ENCODE measurements around the gene GPX4.

Gene GPX4

DNA sequence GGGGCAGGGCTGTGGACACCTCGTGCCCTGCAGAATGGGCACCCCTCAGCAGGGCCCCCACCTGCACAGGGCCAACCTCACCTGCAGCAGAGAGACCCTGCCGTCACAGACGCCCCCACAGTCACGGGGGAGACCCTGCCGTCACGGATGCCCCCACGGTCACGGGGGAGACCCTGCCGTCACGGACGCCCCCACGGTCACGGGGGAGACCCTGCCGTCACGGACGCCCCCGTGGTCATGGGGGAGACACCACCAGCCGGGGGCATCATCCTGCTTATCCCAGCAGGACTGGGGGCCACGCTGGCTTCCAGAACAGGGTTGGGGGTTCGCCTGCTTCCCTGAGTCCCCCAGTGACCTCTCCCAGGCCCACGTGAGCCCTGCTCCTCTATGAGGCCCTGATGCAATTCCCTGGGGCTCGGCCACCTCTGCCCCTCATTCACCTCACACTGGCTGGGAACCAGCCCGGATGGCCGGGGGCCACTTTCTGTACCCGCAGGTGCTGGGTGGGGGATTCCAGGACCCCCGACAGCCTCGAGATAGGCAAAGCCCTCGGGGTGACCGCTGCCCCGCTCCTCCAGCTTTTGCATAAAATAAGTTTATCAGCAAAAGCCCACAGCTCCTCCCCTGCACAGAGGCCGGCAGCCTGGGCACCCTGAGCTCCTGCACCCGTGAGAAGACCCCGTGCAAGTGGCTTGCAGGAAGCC lies 46.7 kb downstream of the GPX4 start:
- no peak for DNase-seq (ENCODE audit: low spot score)

DNA sequence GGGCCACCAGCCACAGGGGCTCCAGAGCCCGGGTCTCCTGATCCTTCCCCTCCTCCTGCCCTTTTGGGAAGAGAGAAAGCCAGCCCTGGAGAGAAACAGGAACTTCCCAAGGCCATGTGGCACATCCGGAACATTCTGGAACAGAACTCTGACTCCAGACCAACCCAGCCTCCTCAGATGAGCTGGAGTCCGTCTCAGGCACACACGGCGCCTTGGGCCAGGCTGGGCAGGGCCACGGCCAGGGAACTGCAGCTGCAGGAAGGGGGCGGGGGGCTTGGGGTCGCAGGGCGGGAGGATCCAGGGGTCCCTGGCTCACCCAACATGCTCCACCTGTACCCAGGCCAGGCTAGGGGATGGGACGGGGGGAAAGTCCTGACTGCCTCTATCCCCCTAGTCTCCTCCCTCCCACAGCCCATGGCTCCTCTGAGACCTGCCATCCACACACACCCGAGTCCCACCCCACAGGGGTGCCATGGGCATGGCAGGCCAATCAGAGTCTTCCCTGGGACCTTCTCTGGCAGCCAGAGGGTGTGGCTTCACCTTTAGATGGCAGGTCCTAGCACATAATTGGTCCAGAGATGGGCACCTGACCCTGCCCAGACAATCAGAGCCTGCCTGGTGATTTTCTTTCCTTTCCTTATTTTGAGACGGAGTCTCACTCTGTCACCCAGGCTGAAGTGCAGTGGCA lies 47.4 kb downstream of the GPX4 start:
- DNase-seq (ENCODE audit: low spot score): no peak

DNA sequence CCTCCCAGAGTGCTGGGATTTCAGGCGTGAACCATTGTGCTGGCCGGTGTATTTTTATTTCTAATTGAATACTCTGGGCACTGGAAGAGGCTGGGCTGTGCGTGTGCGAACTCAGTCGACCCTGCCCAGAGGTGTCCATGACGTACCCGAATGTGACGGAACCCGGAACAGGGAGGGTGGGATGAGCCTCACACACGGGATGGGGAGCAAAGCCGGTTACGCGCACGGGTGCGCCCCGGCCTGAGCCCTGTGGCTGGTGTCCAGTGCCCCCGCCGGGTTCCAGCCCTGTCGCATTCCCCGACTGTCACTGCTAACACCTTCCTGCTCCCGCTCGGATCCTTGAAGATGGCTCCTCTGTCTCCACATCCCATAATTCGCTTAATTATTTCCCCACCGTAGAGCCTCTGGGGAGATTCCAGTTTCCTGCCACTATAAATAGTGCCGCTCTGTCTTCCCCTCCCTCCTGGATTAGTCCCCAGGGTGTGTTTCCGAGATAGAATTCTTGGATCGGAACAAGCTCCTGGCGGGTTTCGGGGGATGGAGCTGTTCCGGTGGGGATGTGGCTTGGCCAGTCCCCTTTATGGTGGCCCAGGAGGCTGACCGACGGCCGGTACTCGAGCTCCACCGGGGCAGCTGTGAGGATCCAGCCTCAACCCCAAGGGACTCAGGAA lies 48.3 kb downstream of the GPX4 start:
- no peak for DNase-seq (ENCODE audit: low spot score)

DNA sequence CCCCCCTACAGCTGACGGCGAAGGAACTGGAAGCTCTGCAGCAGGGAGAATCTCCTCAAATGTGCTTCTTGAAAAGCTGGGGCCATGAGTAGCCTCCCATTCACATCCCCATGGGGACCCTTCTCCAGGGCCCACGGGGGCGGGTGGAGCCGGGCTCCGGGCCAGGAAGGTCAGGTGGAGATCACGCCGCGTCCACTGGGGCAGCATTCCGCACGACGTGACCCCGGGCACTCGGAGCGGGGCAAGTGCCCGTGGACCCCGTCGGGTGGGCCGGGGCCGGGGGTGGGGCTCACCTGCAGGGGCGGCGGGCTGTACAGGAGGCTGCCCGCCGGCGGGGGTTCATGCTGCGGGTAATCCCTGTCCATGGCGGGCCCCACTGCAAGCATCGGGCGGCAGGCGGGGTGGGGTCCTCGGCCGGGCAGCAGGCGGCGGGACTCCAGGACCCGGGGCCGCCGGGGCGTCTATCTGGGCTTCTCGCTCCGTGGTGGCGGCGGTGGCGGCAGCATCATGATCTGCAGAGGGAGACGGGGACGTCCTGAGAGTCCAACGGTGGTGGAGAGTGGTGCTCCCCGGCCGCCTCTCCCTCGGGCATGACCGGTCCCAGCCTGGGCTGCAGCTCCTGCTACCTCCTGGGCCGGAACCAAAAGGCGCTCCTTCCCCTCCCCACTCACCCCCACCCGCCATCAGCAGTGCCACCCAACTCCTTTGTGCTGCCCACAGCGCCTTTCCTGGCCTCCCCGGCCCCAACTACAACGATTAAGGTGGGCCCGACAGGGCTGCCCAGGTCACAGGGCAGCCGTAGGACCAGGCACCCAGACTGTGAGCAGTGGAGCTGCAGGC lies 50.3 kb downstream of the GPX4 start:
- DNase-seq (ENCODE audit: low spot score): no peak

DNA sequence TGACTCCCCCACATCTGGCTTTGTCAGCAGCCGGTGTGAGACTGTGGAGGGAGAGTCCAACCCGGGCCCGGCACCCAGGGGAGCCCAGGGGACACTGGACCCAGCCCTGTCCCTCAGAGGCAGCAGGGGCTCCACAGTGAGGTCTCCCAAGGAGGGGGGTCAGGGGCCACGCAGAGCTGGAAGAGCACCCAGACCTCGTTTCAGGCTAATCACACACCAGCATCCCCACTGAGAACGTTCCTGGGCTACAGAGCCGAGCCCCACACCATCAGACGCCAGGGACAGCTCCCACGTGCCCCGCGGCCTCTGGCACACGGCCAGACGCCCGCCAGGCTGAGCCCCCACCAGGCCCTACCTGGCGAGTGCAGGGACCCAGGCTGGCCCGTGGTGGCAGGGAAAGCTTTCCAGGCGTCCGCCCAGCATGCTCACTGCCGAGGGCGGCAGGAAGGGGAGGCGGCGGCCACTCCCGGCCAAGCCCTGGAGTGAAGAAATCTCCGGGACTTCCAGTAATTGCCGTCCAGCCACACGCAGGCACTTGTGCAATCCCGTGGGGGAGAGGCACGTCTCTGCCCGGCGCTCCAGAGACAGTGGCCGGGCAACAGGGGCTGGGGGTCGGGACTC lies 51.0 kb downstream of the GPX4 start:
- no peak for DNase-seq (ENCODE audit: low spot score)

DNA sequence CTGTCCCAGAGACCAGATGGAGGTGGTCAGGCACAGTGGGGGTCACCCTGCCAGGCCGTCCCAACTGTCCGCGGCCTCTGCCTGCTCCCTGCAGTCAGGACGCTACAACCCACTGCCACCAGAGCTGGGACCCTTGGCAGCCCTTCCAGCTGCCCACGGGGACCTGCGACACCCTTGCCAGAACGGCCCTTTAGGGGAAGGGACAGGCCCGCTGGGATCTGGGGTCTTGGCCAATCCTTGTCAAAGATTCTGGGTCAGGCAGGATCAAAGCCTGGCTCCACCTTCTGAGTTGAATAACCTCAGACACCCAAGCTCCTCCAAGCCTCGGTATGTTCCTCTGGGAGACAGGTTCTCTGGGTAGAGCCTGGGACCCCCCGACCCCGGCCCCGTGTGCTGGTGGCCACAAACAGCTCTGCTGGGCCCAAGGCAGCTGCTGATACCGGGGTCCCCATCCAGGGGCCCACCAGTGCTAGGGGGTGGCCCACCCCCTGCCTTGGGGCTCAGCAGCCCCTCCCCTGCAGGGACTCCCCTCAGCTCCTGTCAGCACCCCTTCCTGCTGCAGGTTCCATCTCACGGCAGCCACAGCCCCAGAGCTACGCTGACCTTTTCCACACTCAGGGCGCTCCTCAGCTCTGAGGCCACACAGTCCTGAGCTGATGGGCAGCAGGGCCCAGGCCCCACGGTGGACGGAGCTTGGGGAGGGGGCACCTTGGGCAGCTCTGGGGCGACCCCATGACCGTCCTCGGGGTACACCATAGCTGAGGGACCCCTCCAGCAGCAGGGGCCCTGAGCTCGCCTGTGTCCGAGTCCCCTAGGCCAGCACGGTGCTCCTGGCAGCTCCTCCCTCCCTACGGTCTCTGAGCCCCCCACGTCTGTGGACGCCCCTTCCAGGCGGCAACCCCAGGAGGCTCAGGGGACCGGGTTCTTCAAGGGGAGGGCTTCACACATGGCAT lies 51.8 kb downstream of the GPX4 start:
- DNase-seq (ENCODE audit: low spot score): no peak
